ENCODE measurements around the gene ALDH8A1. TPM values are rescaled to one million over a fixed set of nuclear protein-coding genes. Genes with fewer than 3 reads are reported as not detected.

Gene ALDH8A1
- polyA plus RNA-seq, 2 of the 4 experiments (the other 2 are of a cell fraction), result 0.18 to 0.85 TPM

DNA sequence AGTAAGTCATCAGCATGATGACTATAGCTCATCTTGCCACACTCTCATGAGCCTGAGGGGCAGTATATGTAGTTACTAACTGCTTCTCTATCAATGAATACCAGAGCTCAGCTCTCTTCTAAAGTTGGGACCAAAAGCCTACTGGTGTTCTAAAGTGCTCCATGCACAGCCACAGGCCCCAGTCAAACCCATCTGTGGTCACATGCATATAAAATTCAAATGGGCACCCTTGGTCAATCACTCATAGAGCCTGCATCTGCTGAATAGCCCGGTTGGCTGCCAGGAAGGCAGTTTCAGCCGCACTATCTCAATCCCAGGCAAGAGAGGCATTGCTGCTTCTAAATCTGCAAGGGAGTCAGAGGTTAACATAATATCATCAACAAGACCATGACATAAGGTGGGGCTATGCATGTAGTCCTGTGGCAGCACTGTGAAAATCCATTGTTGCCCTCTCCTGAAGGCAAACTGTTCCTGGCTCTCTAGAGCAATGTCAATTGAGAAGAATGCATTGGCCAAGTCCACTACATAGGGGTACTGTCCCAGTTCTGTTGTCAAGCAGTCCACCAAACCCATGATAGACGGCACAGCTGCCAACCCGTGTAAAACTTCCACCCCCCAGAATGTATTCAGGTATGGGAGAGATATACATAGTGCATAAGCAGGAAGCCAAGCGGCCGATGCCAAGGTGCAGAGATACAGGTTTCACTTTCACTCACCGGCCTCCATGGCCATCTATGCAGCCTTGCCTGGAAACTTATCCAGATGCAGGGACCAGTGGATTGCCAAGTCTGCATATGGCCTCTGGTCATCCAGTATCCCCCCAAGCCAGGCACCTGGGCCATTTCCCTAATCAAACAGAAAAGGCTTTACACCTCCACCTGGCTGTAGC, 76.2 kb downstream of the ALDH8A1 start:
- ATAC-seq, result no peak
- no peak for DNase-seq (ENCODE audit: low read depth in 1 of 2, low spot score in 1 of 2)
- no peak overlapping the region for H3K27ac ChIP-seq
- no peak overlapping the region for H3K4me3 ChIP-seq
- no peak for FAIRE-seq
- H3K4me1 ChIP-seq, result no peaks in the 10 kb centered on the region
- H3K4me2 ChIP-seq, result no peak overlapping the region
- TF ChIP-seq, protein P1, sequence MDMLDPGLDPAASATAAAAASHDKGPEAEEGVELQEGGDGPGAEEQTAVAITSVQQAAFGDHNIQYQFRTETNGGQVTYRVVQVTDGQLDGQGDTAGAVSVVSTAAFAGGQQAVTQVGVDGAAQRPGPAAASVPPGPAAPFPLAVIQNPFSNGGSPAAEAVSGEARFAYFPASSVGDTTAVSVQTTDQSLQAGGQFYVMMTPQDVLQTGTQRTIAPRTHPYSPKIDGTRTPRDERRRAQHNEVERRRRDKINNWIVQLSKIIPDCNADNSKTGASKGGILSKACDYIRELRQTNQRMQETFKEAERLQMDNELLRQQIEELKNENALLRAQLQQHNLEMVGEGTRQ (IDR thresholded peaks at IDR 0.05), result no peak
- TF ChIP-seq RNF2 (IDR thresholded peaks at IDR 0.05; ENCODE audit: borderline replicate concordance, low read depth), result no peak
- TF ChIP-seq, protein P2, sequence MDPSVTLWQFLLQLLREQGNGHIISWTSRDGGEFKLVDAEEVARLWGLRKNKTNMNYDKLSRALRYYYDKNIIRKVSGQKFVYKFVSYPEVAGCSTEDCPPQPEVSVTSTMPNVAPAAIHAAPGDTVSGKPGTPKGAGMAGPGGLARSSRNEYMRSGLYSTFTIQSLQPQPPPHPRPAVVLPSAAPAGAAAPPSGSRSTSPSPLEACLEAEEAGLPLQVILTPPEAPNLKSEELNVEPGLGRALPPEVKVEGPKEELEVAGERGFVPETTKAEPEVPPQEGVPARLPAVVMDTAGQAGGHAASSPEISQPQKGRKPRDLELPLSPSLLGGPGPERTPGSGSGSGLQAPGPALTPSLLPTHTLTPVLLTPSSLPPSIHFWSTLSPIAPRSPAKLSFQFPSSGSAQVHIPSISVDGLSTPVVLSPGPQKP (IDR thresholded peaks at IDR 0.05; ENCODE audit: low read depth, low read length), result no peak
- TF ChIP-seq JUNB (IDR thresholded peaks at IDR 0.05), result no peak
- TF ChIP-seq CBX8 (IDR thresholded peaks at IDR 0.05), result no peak
- TF ChIP-seq, protein P3, sequence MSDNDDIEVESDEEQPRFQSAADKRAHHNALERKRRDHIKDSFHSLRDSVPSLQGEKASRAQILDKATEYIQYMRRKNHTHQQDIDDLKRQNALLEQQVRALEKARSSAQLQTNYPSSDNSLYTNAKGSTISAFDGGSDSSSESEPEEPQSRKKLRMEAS (IDR thresholded peaks at IDR 0.05), result no peak
- TF ChIP-seq, protein P4, sequence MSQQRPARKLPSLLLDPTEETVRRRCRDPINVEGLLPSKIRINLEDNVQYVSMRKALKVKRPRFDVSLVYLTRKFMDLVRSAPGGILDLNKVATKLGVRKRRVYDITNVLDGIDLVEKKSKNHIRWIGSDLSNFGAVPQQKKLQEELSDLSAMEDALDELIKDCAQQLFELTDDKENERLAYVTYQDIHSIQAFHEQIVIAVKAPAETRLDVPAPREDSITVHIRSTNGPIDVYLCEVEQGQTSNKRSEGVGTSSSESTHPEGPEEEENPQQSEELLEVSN (IDR thresholded peaks at IDR 0.05; ENCODE audit: borderline replicate concordance, low read depth), result no peak
- TF ChIP-seq SREBF2 (IDR thresholded peaks at IDR 0.05), result no peak
- no peak for TF ChIP-seq MAFK (IDR thresholded peaks at IDR 0.05; ENCODE audit: partially characterized antibody)
- no peak for TF ChIP-seq CHD4 (IDR thresholded peaks at IDR 0.05; ENCODE audit: borderline replicate concordance)
- TF ChIP-seq JUN (IDR thresholded peaks at IDR 0.05), result no peak
- no peak for TF ChIP-seq GATA3 (IDR thresholded peaks at IDR 0.05; ENCODE audit: borderline replicate concordance)
- TF ChIP-seq HEYL (CRISPR knock-in tag; IDR thresholded peaks at IDR 0.05), result no peak
- TF ChIP-seq, protein P5, sequence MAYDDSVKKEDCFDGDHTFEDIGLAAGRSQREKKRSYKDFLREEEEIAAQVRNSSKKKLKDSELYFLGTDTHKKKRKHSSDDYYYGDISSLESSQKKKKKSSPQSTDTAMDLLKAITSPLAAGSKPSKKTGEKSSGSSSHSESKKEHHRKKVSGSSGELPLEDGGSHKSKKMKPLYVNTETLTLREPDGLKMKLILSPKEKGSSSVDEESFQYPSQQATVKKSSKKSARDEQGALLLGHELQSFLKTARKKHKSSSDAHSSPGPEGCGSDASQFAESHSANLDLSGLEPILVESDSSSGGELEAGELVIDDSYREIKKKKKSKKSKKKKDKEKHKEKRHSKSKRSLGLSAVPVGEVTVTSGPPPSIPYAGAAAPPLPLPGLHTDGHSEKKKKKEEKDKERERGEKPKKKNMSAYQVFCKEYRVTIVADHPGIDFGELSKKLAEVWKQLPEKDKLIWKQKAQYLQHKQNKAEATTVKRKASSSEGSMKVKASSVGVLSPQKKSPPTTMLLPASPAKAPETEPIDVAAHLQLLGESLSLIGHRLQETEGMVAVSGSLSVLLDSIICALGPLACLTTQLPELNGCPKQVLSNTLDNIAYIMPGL (CRISPR knock-in tag; IDR thresholded peaks at IDR 0.05; ENCODE audit: borderline replicate concordance), result no peak
- no peak for TF ChIP-seq BHLHE40 (IDR thresholded peaks at IDR 0.05; ENCODE audit: low read depth, low read length)
- TF ChIP-seq NPAS2 (CRISPR knock-in tag; IDR thresholded peaks at IDR 0.05; ENCODE audit: borderline replicate concordance), result no peak
- no peak for TF ChIP-seq MAZ (IDR thresholded peaks at IDR 0.05; ENCODE audit: borderline replicate concordance, low read depth, low read length)
- TF ChIP-seq HOXB5 (CRISPR knock-in tag; IDR thresholded peaks at IDR 0.05), result no peak
- TF ChIP-seq KDM1A (IDR thresholded peaks at IDR 0.05; ENCODE audit: low read depth), result no peak
- TF ChIP-seq ESRRA (IDR thresholded peaks at IDR 0.05; ENCODE audit: borderline replicate concordance, low read length), result no peak
- 83% methylated on average over 6 of the region's 7 CpGs for WGBS (ENCODE audit: missing lambda C conversion rate)
- peaks cover 5% of the 10 kb centered on the region; the same call in 1 of the 3 replicates for H3K9me3 ChIP-seq
- ChIA-PET CTCF (interaction anchor here (0.7 to 1.8 kb wide), 2 partner anchors 9 to 19 kb away, joined by 3 to 7 read pairs; no protein-coding TSS in a partner anchor), POLR2A (no interaction called here)

Data from A549 (cell line).